H1 (cell line): ENCODE data around the gene GPR15. TPM values are rescaled to one million over a fixed set of nuclear protein-coding genes. Genes with fewer than 3 reads are reported as not detected.

Experiments used
- CTCF ChIA-PET: fragments of 300-600 bp; sonication (Branson Sonifier 250); formaldehyde crosslinking; loops from one replicate; lab custom pipeline; 2021; ENCODE audit not compliant: partially characterized antibody; lab: Charles Lee
- POLR2A ChIA-PET: fragments of 300-600 bp; sonication (Branson Sonifier 250); formaldehyde crosslinking; loops from one replicate; lab custom pipeline; 2021; ENCODE audit warnings: inconsistent platforms; ENCODE audit not compliant: partially characterized antibody; lab: Charles Lee
- DNase-seq, 2 experiments: peaks; one replicate each; pipeline versions ENCODE4 v3.0.0 to v3.0.0-alpha.2; 2010 to 2022; ENCODE audit warnings: low spot score in 2 of 2, low read depth in 1 of 2, mixed read lengths in 1 of 2
- FAIRE-seq: peaks from 2 replicates; lab custom pipeline; 2011; peaks lifted over from hg19 to GRCh38; lab: Jason Lieb, UNC
- H2AFZ ChIP-seq: 2 replicates; pipeline ENCODE4 v1.8.1; 2012; ENCODE audit warnings: low read length, inconsistent platforms
- H2AK5ac ChIP-seq: 2 replicates; pipeline ENCODE4 v1.6.1; 2013; ENCODE audit warnings: low read depth, low read length
- H2BK120ac ChIP-seq: replicated peaks from 2 replicates; pipeline ENCODE3; 2013; ENCODE audit warnings: low read depth, low read length, inconsistent platforms
- H2BK12ac ChIP-seq: 2 replicates; pipeline ENCODE4 v1.6.1; 2013; ENCODE audit warnings: low read depth, low read length
- H2BK15ac ChIP-seq: 2 replicates; pipeline ENCODE4 v1.6.1; 2013; ENCODE audit warnings: low read length
- H2BK20ac ChIP-seq: 2 replicates; pipeline ENCODE4 v1.6.1; 2013; ENCODE audit warnings: low read length
- H2BK5ac ChIP-seq: 2 replicates; pipeline ENCODE4 v1.6.1; 2013; ENCODE audit warnings: low read depth, low read length
- H3K14ac ChIP-seq: 2 replicates; pipeline ENCODE4 v1.6.1; 2013; ENCODE audit warnings: inconsistent platforms; ENCODE audit not compliant: insufficient read length
- H3K18ac ChIP-seq: 2 replicates; pipeline ENCODE4 v1.6.1; 2013; ENCODE audit warnings: low read length; ENCODE audit errors: extremely low read depth
- H3K23ac ChIP-seq: 2 replicates; pipeline ENCODE4 v1.6.1; 2013; ENCODE audit warnings: inconsistent platforms; ENCODE audit not compliant: insufficient read length
- H3K23me2 ChIP-seq: 2 replicates; pipeline ENCODE4 v1.6.1; 2013; ENCODE audit warnings: low read depth, low read length
- H3K27ac ChIP-seq: 2 replicates; pipeline ENCODE4 v1.6.1; 2011; ENCODE audit warnings: low read depth, low read length, inconsistent platforms
- H3K27me3 ChIP-seq, 4 experiments: replicated peaks in 1 of 4; 1 replicate in 1 of 4; 2 replicates in 3 of 4; pipeline versions ENCODE4 v1.6.1 to v1.8.1; 2011 to 2013; ENCODE audit warnings: low read length in 3 of 4, mild to moderate bottlenecking in 3 of 4, inconsistent platforms in 2 of 4, mixed read lengths in 2 of 4, moderate library complexity in 1 of 4; ENCODE audit not compliant: control insufficient read depth in 3 of 4, insufficient read depth in 3 of 4; ENCODE audit errors: extremely low read depth in 1 of 4
- H3K36me3 ChIP-seq, 4 experiments: 2 replicates each; pipeline versions ENCODE4 v1.6.1 to v1.8.1; 2011 to 2013; ENCODE audit warnings: mild to moderate bottlenecking in 4 of 4, low read length in 3 of 4, moderate library complexity in 2 of 4, control low read depth in 1 of 4, inconsistent platforms in 1 of 4; ENCODE audit not compliant: insufficient read depth in 4 of 4, control insufficient read depth in 2 of 4
- H3K4ac ChIP-seq: replicated peaks from 2 replicates; pipeline ENCODE3; 2013; ENCODE audit warnings: low read length, low read depth, mixed read lengths, inconsistent platforms; ENCODE audit not compliant: insufficient read length
- H3K4me1 ChIP-seq, 4 experiments: replicated peaks in 1 of 4; 1 replicate in 1 of 4; 2 replicates in 3 of 4; pipeline versions ENCODE4 v1.6.1 to v1.8.1; 2011 to 2013; ENCODE audit warnings: low read length in 3 of 4, inconsistent platforms in 2 of 4, mixed read lengths in 1 of 4; ENCODE audit not compliant: insufficient read depth in 4 of 4, control insufficient read depth in 3 of 4
- H3K4me2 ChIP-seq, 2 experiments: 2 replicates each; pipeline versions ENCODE4 v1.6.1 to v1.8.1; 2011 to 2013; ENCODE audit warnings: low read depth in 2 of 2, low read length in 2 of 2, control low read depth in 1 of 2, inconsistent platforms in 1 of 2, mild to moderate bottlenecking in 1 of 2; ENCODE audit not compliant: insufficient read depth in 1 of 2
- H3K4me3 ChIP-seq, 4 experiments: fragments of 200-600, 300-600 bp in 1 of 4; sonication (generic), shearing (Covaris generic), sonication (Bioruptor Twin) in 1 of 4; 2 replicates each; pipeline versions ENCODE4 v1.5.1 to v1.8.1; 2011 to 2016; ENCODE audit warnings: low read length in 4 of 4, low read depth in 3 of 4, control low read depth in 2 of 4, inconsistent platforms in 2 of 4, mild to moderate bottlenecking in 2 of 4, mixed read lengths in 1 of 4, moderate library complexity in 1 of 4; ENCODE audit not compliant: insufficient read depth in 2 of 4; ENCODE audit errors: extremely low read depth in 1 of 4
- H3K56ac ChIP-seq: replicated peaks from 2 replicates; pipeline ENCODE3; 2013; ENCODE audit warnings: low read depth, mild to moderate bottlenecking, mixed read lengths, low read length, inconsistent platforms; ENCODE audit not compliant: insufficient read length
- H3K79me1 ChIP-seq: 2 replicates; pipeline ENCODE4 v1.6.1; 2013; ENCODE audit warnings: low read depth, low read length, control low read depth
- H3K79me2 ChIP-seq, 2 experiments: 2 replicates each; pipeline versions ENCODE4 v1.6.1 to v1.8.1; 2012 to 2013; ENCODE audit warnings: low read length in 2 of 2, mild to moderate bottlenecking in 2 of 2, inconsistent platforms in 1 of 2; ENCODE audit not compliant: insufficient read depth in 2 of 2, control insufficient read depth in 1 of 2
- H3K9ac ChIP-seq, 4 experiments: replicated peaks in 1 of 4; 1 replicate in 1 of 4; 2 replicates in 3 of 4; pipeline versions ENCODE4 v1.6.1 to v1.8.1; 2011 to 2013; ENCODE audit warnings: low read depth in 3 of 4, low read length in 3 of 4, control low read depth in 2 of 4, mild to moderate bottlenecking in 2 of 4, moderate library complexity in 2 of 4, inconsistent platforms in 1 of 4; ENCODE audit errors: extremely low read depth in 1 of 4
- H3K9me3 ChIP-seq, 2 experiments: 2 replicates each; pipeline versions ENCODE4 v1.6.1 to v1.8.1; 2012 to 2013; ENCODE audit warnings: mild to moderate bottlenecking in 2 of 2, moderate library complexity in 2 of 2, control low read depth in 1 of 2, inconsistent platforms in 1 of 2, low read depth in 1 of 2, low read length in 1 of 2, mixed read lengths in 1 of 2; ENCODE audit not compliant: insufficient read depth in 2 of 2
- H4K20me1 ChIP-seq, 2 experiments: replicated peaks in 1 of 2; 2 replicates each; pipeline versions ENCODE3 to v1.8.1; 2011 to 2013; ENCODE audit warnings: inconsistent platforms in 2 of 2, low read length in 2 of 2, mild to moderate bottlenecking in 1 of 2; ENCODE audit not compliant: insufficient read depth in 2 of 2, control insufficient read depth in 1 of 2
- H4K5ac ChIP-seq: 2 replicates; pipeline ENCODE4 v1.6.1; 2013; ENCODE audit warnings: low read length, low read depth, mixed read lengths, inconsistent platforms; ENCODE audit not compliant: insufficient read length
- H4K8ac ChIP-seq: 2 replicates; pipeline ENCODE4 v1.8.0; 2013; ENCODE audit warnings: mild to moderate bottlenecking, moderate library complexity, low read length, inconsistent platforms; ENCODE audit not compliant: insufficient read depth; ENCODE audit errors: extremely low read depth
- H4K91ac ChIP-seq: replicated peaks from 2 replicates; pipeline ENCODE3; 2013; ENCODE audit warnings: low read length, mixed read lengths, inconsistent platforms; ENCODE audit not compliant: insufficient read length
- BCL11A ChIP-seq, 2 experiments: IDR thresholded peaks; one replicate each; pipeline ENCODE4 v1.6.1; 2011; ENCODE audit warnings: low read depth in 2 of 2, low read length in 2 of 2, mild to moderate bottlenecking in 2 of 2
- CTBP2 ChIP-seq: IDR thresholded peaks from 2 replicates; pipeline ENCODE4 v1.7.0; 2011; ENCODE audit warnings: borderline replicate concordance, mild to moderate bottlenecking, moderate library complexity, mixed read lengths, low read length; ENCODE audit not compliant: insufficient read depth, insufficient read length
- MAFK ChIP-seq: IDR thresholded peaks from 2 replicates; pipeline ENCODE4 v1.6.1; 2012; ENCODE audit warnings: low read depth, mild to moderate bottlenecking, improper control_type of control experiment, low read length
- SP4 ChIP-seq: IDR thresholded peaks from 2 replicates; pipeline ENCODE4 v1.6.1; 2012; ENCODE audit warnings: low read length, inconsistent platforms
- WGBS, 2 experiments: shearing (Covaris generic) in 1 of 2; methylation state at CpG; one replicate each; pipeline versions ENCODE4 v1.1.6 to v1.1.7; 2013 to 2015; ENCODE audit warnings: low lambda C conversion rate in 2 of 2, mixed read lengths in 2 of 2, inconsistent platforms in 1 of 2, low coverage in 1 of 2, missing lambda C conversion rate in 1 of 2; ENCODE audit not compliant: insufficient replicate concordance in 2 of 2, insufficient coverage in 1 of 2, insufficient read length in 1 of 2; ENCODE audit errors: extremely low coverage in 1 of 2, missing lambda C conversion rate in 1 of 2; 5-methylcytosine and 5-hydroxymethylcytosine counted together
- polyA plus RNA-seq, 7 experiments: library from polyadenylated mRNA; depleted of rRNA in 3 of 7; stranded (reverse) in 5 of 7; unstranded in 2 of 7; fragments of >200 nt in 5 of 7; fragments of 200-250 nt in 2 of 7; gene quantifications; 1 replicate in 5 of 7; 2 replicates in 1 of 7; 4 replicates in 1 of 7; pipeline versions ENCODE4 v1.2.1 to v1.2.3, GENCODE V29; 2011 to 2013; ENCODE audit warnings: missing spikeins in 2 of 7, mixed read lengths in 2 of 7
- total RNA-seq: library from RNA; stranded (reverse); fragmentation: NEBNext Ultra II Directional; extraction: Animal tissue kit (Norgen Biotek cat#: 25700); gene quantifications from 2 replicates; pipeline ENCODE4 v1.2.1, GENCODE V29; 2021
- TF ChIP-seq, protein P1 (sequence below): IDR thresholded peaks from 2 replicates; pipeline ENCODE4 v1.6.1; 2012; ENCODE audit warnings: inconsistent platforms

The GPR15 gene
- total and polyA plus RNA-seq, 2 of the 8 experiments (the other 6 are each of a cell fraction or from before 2014, with no cell fraction given): not detected

DNA sequence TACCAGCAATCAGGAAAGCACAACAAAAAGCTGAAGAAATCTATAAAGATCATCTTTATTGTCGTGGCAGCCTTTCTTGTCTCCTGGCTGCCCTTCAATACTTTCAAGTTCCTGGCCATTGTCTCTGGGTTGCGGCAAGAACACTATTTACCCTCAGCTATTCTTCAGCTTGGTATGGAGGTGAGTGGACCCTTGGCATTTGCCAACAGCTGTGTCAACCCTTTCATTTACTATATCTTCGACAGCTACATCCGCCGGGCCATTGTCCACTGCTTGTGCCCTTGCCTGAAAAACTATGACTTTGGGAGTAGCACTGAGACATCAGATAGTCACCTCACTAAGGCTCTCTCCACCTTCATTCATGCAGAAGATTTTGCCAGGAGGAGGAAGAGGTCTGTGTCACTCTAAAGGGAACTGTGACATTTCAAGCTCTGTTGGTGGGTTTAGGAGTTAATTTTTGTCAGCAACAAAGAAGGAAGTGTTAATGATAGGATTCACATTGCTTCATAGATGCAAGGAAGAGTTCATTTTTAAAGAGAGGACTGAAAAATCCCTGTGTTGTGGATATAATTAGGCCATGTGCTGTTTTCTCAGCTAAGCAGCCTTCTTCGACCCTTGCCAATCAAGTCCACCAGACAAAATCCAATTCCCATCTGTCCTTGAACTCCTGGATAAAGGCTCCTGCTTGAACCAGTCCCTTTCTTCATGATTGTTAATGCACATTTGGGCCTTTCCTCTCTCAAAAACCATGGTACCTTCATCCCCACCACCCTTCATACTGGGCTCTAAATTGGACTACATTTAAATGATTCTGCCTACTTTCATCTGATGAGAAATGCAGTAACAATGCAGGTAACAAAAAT, 1.2 kb downstream of the GPR15 start:
- Histone ChIP-seq H3K4ac (no peak overlapping the region), H3K4me1 (no peaks in the 10 kb centered on the region), H2BK120ac (no peak overlapping the region), H2BK20ac (no peak overlapping the region), H3K23ac (no peak overlapping the region), H3K79me1 (no peaks in the 10 kb centered on the region), H3K14ac (no peak overlapping the region), H4K91ac (no peak overlapping the region), H3K4me2 (no peak overlapping the region), H3K18ac (no peak overlapping the region), H3K27ac (no peak overlapping the region), H2AFZ (peak overlapping the region; percentile 83; the same call in 1 of the 2 replicates), H3K36me3 (no peaks in the 10 kb centered on the region), H3K4me3 (no peak overlapping the region), H3K9me3 (no peaks in the 10 kb centered on the region), H4K20me1 (no peaks in the 10 kb centered on the region), H3K27me3 (peaks cover 0 to 1% (median 0%) of the 10 kb centered on the region in 4 experiments; a peak in 1 of 7 replicates), H3K79me2 (no peaks in the 10 kb centered on the region), H3K56ac (no peak overlapping the region), H3K9ac (no peak overlapping the region), H4K8ac (no peak overlapping the region), H2BK5ac (no peak overlapping the region), H2BK12ac (no peak overlapping the region), H2AK5ac (no peak overlapping the region), H2BK15ac (no peak overlapping the region), H4K5ac (no peak overlapping the region), H3K23me2 (no peaks in the 10 kb centered on the region)
- DNase-seq (no peak), FAIRE-seq (no peak)
- 91% methylated on average over 6 of the region's 6 CpGs; no CpG with 5 or more reads in 1 of the 2 experiments for WGBS, 2 experiments
- TF ChIP-seq SP4 (no peak), CTBP2 (no peak), MAFK (no peak), BCL11A (IDR thresholded peaks at IDR 0.05; ENCODE audit: low read depth in 2 of 2, low read length in 2 of 2) (no peak)
- TF ChIP-seq, protein P1, sequence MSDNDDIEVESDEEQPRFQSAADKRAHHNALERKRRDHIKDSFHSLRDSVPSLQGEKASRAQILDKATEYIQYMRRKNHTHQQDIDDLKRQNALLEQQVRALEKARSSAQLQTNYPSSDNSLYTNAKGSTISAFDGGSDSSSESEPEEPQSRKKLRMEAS: no peak
- POLR2A ChIA-PET: no interaction called here
- CTCF ChIA-PET: interaction anchor here (1.0 to 1.3 kb wide), 2 partner anchors 58 to 472 kb away, joined by 3 read pairs; no protein-coding TSS in a partner anchor
